Stomach (tissue), 9 donors: ENCODE measurements around the gene NDFIP2. TPM values are rescaled to one million over a fixed set of nuclear protein-coding genes. Genes with fewer than 3 reads are reported as not detected.

Experiments
- DNase-seq, 2 donors: peaks; one replicate each; pipeline versions ENCODE4 v3.0.0 to v3.0.0-alpha.2; 2013 to 2019
- H3K27ac ChIP-seq, 5 donors: fragments of 200-600 bp in 4 of 5; sonication (generic) in 4 of 5; one replicate each; pipeline ENCODE4 v1.5.1; 2013 to 2019; ENCODE audit warnings: mild to moderate bottlenecking in 1 of 5, moderate library complexity in 1 of 5
- H3K27me3 ChIP-seq, 3 donors: fragments of 200-600 bp; sonication (generic); one replicate each; pipeline ENCODE4 v1.5.1; 2017 to 2019; ENCODE audit warnings: mixed run types in 1 of 3
- H3K36me3 ChIP-seq, 4 donors: fragments of 200-600 bp; sonication (generic); 1 replicate in 3 of 4; 2 replicates in 1 of 4; pipeline ENCODE4 v1.5.1; 2016 to 2019
- H3K4me1 ChIP-seq, 4 donors: fragments of 200-600 bp; sonication (generic); one replicate each; pipeline ENCODE4 v1.5.1; 2016 to 2019
- H3K4me3 ChIP-seq, 4 donors: fragments of 200-600 bp; sonication (generic) in 3 of 4; one replicate each; pipeline ENCODE4 v1.5.1; 2016 to 2019; ENCODE audit warnings: mild to moderate bottlenecking in 1 of 4
- H3K9me3 ChIP-seq, 4 donors: fragments of 200-600 bp; sonication (generic); one replicate each; pipeline ENCODE4 v1.5.1; 2016 to 2019
- CTCF ChIP-seq, 7 experiments: fragments of 450-650 bp in 4 of 7; fragments of 200-600 bp in 3 of 7; sonication (generic) in 3 of 7; IDR thresholded peaks; one replicate each; pipeline ENCODE4 v1.5.1; 2016 to 2019; ENCODE audit warnings: antibody characterized with exemption in 7 of 7, control low read depth in 2 of 7, mild to moderate bottlenecking in 1 of 7
- EP300 ChIP-seq: sonication (generic); formaldehyde crosslinking; IDR thresholded peaks from one replicate; pipeline ENCODE4 v1.6.1; 2017; ENCODE audit warnings: antibody characterized with exemption
- POLR2A ChIP-seq, 4 donors: fragments of 450-650 bp; IDR thresholded peaks; one replicate each; pipeline ENCODE4 v1.6.1; 2016; ENCODE audit warnings: antibody characterized with exemption in 4 of 4, control low read depth in 2 of 4, mild to moderate bottlenecking in 1 of 4, moderate library complexity in 1 of 4
- POLR2AphosphoS5 ChIP-seq, 3 donors: sonication (generic); formaldehyde crosslinking; IDR thresholded peaks; one replicate each; pipeline ENCODE4 v1.6.1; 2016; ENCODE audit warnings: antibody characterized with exemption in 3 of 3
- WGBS, 5 donors: extraction: QIAGEN DNeasy Blood & Tissue Kit in 3 of 5; methylation state at CpG; one replicate each; pipeline versions ENCODE4 v1.1.5 to v1.1.7; 2013 to 2018; 5-methylcytosine and 5-hydroxymethylcytosine counted together
- intact Hi-C: fragments of 100-400 bp; cut with DNase I; formaldehyde crosslinking; loops from one replicate; pipeline ENCODE4 v1.15.1; 2023; ENCODE audit warnings: low total_unique reads
- polyA plus RNA-seq, 3 donors: library from polyadenylated mRNA; stranded (reverse); fragments of 200-250 nt; gene quantifications; one replicate each; pipeline ENCODE4 v1.2.3, GENCODE V29; 2013
- total RNA-seq, 5 donors: library from RNA; depleted of rRNA; stranded (reverse); fragments of >200 nt; gene quantifications; one replicate each; pipeline versions ENCODE4 v1.1.0 to v1.2.3, GENCODE V29; 2014 to 2016
- donor health status: healthy with polysubstance abuse.
- donor health status: Bipolar disorder and iron deficiency.
- donor health status: healthy.

Gene NDFIP2
- total and polyA plus RNA-seq, 8 donors, result 2.9 to 56.5 (median 14.7) TPM

- Histone ChIP-seq H3K36me3 (peaks cover 5 to 32% (median 29%) of the 10 kb centered on the region in 4 donors), H3K4me1 (peaks cover 0 to 29% (median 10%) of the 10 kb centered on the region in 4 donors), H3K9me3 (no peaks in the 10 kb centered on the region), H3K27ac (no peak overlapping the region), H3K4me3 (no peak overlapping the region), H3K27me3 (no peaks in the 10 kb centered on the region)
- intact Hi-C loops, result no loop called here
- WGBS, 5 donors, result 76 to 91% (median 85%) methylated on average over 3 of the region's 3 CpGs
- DNase-seq, result no peak
- TF ChIP-seq EP300, result no peak
- TF ChIP-seq POLR2AphosphoS5 (IDR thresholded peaks at IDR 0.05), result no peak
- no peak for TF ChIP-seq POLR2A (IDR thresholded peaks at IDR 0.05)
- TF ChIP-seq CTCF (IDR thresholded peaks at IDR 0.05), result no peak
Measured at GRCh38 chr13:79519255-79519654, 38.3 kb downstream of the NDFIP2 start.

- no peak for TF ChIP-seq POLR2AphosphoS5 (IDR thresholded peaks at IDR 0.05)
- TF ChIP-seq CTCF (IDR thresholded peaks at IDR 0.05), result no peak
- no peak for TF ChIP-seq EP300
- TF ChIP-seq POLR2A (IDR thresholded peaks at IDR 0.05), result no peak
- Histone ChIP-seq H3K27me3 (no peaks in the 10 kb centered on the region), H3K27ac (no peak overlapping the region), H3K36me3 (peaks cover 5 to 43% (median 43%) of the 10 kb centered on the region in 4 donors), H3K9me3 (no peaks in the 10 kb centered on the region), H3K4me3 (no peak overlapping the region), H3K4me1 (no peaks in the 10 kb centered on the region)
- intact Hi-C loops, result no loop called here
- DNase-seq, result no peak
Measured at GRCh38 chr13:79522583-79522982, 41.6 kb downstream of the NDFIP2 start.

DNA sequence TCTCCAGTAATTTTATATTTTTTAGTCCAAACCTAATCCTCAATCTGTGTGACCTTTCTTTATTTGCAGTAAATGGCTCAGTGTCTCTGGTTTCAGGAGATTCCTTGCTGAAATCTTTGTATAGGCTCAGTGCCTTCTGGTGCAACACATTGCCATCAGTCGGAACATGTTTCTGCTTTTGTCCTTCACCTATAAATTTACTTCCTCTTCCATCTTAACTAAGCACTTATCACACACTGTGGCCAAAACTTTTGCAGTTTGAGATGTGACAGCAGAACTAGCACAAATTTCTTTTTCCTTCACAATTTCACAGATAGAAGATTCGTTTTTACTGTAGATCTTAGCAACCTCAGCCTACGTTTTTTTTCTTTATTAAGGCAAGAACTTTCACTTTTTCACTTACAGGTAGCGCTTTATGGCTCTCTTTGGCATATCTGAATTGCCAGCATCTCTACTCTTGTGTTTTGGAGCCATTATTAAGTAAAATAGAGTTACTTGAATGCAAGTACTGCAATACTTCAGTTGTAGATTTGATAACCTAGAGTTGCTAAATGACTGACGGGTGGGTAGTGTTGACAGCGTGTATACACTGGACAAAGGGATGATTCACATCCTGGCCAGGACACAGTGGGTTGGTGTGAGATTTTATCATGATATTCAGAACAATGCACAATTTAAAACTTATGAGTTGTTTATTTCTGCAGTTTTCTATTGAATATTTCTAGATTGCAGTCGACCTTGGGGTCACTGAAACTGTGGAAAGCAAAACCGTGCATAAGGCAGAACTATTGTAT is 44.3 kb downstream of the NDFIP2 start:
- no peaks in the 10 kb centered on the region for H3K9me3 ChIP-seq
- peaks cover 5 to 43% (median 43%) of the 10 kb centered on the region in 4 donors for H3K36me3 ChIP-seq
- H3K4me1 ChIP-seq, result peaks cover 0 to 9% (median 0%) of the 10 kb centered on the region in 4 donors
- intact Hi-C loops, result no loop called here
- H3K27me3 ChIP-seq, result no peaks in the 10 kb centered on the region
- 72 to 83% (median 76%) methylated on average over 8 of the region's 8 CpGs for WGBS, 5 donors
- TF ChIP-seq EP300 (no peak), POLR2A (IDR thresholded peaks at IDR 0.05) (no peak), POLR2AphosphoS5 (IDR thresholded peaks at IDR 0.05) (no peak), CTCF (IDR thresholded peaks at IDR 0.05) (no peak)
- no peak overlapping the region for H3K4me3 ChIP-seq
- DNase-seq, result no peak
- H3K27ac ChIP-seq, result no peak overlapping the region

DNA sequence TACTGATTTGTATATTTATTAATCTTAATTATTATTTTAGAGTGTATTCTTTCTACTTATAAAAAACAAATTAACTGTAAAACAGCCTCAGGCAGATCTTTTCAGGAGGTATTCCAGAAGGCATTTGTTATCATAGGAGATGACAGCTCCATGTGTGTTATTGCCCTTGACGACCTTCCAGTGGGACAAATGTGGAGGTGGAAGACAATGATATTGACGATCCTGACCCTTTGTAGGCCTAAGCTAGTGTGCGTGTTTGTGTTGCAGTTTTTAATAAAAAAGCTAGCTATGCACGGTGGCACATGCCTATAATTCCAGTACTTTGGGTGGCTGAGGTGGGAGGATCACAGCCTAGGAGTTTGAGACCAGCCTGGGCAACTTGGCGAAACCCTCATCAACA is 46.7 kb downstream of the NDFIP2 start:
- peaks cover 0 to 16% (median 0%) of the 10 kb centered on the region in 4 donors for H3K4me1 ChIP-seq
- DNase-seq, result no peak
- WGBS, 5 donors, result 86 to 94% (median 90%) methylated on average over 5 of the region's 5 CpGs
- no peaks in the 10 kb centered on the region for H3K27me3 ChIP-seq
- H3K4me3 ChIP-seq, result no peak overlapping the region
- no peak overlapping the region for H3K27ac ChIP-seq
- peaks cover 0 to 30% (median 27%) of the 10 kb centered on the region in 4 donors for H3K36me3 ChIP-seq
- H3K9me3 ChIP-seq, result no peaks in the 10 kb centered on the region
- intact Hi-C loops, result no loop called here
- TF ChIP-seq POLR2A (IDR thresholded peaks at IDR 0.05) (no peak), POLR2AphosphoS5 (IDR thresholded peaks at IDR 0.05) (no peak), CTCF (IDR thresholded peaks at IDR 0.05) (no peak)
